ENCODE data around the gene ERCC8. TPM values are rescaled to one million over a fixed set of nuclear protein-coding genes. Genes with fewer than 3 reads are reported as not detected.

ERCC8 gene
- total and polyA plus RNA-seq, 10 of the 15 experiments (the other 5 are each of a cell fraction or from before 2014, with no cell fraction given) = 10.4 to 31.2 (median 16.4) TPM

GRCh38 chr5:60851626-60852025 lies 93.2 kb downstream of the ERCC8 start:
- H3K27ac ChIP-seq (ENCODE audit: control insufficient read depth, insufficient read depth) = no peak overlapping the region
- FAIRE-seq (no peak), DNase-seq (ENCODE audit: low read depth, low spot score) (no peak), ATAC-seq (no peak)
- H2AFZ ChIP-seq (ENCODE audit: control insufficient read depth, low read depth, low read length) = no peak overlapping the region
- H3K4me2 ChIP-seq (ENCODE audit: control insufficient read depth, insufficient read depth) = no peak overlapping the region
- no peak overlapping the region for H3K4me3 ChIP-seq
- BruUV-seq (replicated peaks) = no TSS peak
- no peaks in the 10 kb centered on the region for H3K79me2 ChIP-seq (ENCODE audit: control insufficient read depth, insufficient read depth, low read length)
- ChIA-PET SMC1A (ENCODE audit: uncharacterized antibody, unreplicated experiment) (interaction anchor here (1.0 kb wide), 1 partner anchor 114 kb away, joined by 4 read pairs; no protein-coding TSS in a partner anchor), RAD21 (ENCODE audit: unreplicated experiment) (no interaction called here), POLR2A (no interaction called here), CTCF (no interaction called here)
- H3K36me3 ChIP-seq (ENCODE audit: control insufficient read depth in 2 of 2, insufficient read depth in 2 of 2, low read length in 1 of 2) = no peaks in the 10 kb centered on the region
- intact Hi-C loops (cut with micrococcal nuclease; ENCODE audit: unreplicated experiment) (no loop called here), in situ Hi-C loops (cut with MboI) (no loop called here)
- no peaks in the 10 kb centered on the region for H3K4me1 ChIP-seq (ENCODE audit: control insufficient read depth, insufficient read depth, low read length)
- no peak for TF ChIP-seq CBX5 (IDR thresholded peaks at IDR 0.05; ENCODE audit: low read depth)
- TF ChIP-seq NRF1 (conservative IDR thresholded peaks at IDR 0.05; ENCODE audit: low read depth, low read length) = no peak
- no peak for TF ChIP-seq ESRRA (IDR thresholded peaks at IDR 0.05; ENCODE audit: low read length)
- no peak for TF ChIP-seq RELA (IDR thresholded peaks at IDR 0.05; ENCODE audit: borderline replicate concordance, partially characterized antibody)
- no peak for TF ChIP-seq MTA3 (IDR thresholded peaks at IDR 0.05; ENCODE audit: borderline replicate concordance, low read length)
- no peak for TF ChIP-seq EP300 (IDR thresholded peaks at IDR 0.05; ENCODE audit: borderline replicate concordance in 1 of 2, control insufficient read depth in 1 of 2, low read depth in 2 of 2, low read length in 2 of 2)
- no peak for TF ChIP-seq FOS (IDR thresholded peaks at IDR 0.05; ENCODE audit: borderline replicate concordance, extremely low read depth, insufficient read length)
- no peak for TF ChIP-seq EED (IDR thresholded peaks at IDR 0.05; ENCODE audit: low read depth)
- TF ChIP-seq MLLT1 (IDR thresholded peaks at IDR 0.05) = no peak
- TF ChIP-seq CHD1 (IDR thresholded peaks at IDR 0.05; ENCODE audit: low read depth, low read length) = no peak
- TF ChIP-seq, protein P1, sequence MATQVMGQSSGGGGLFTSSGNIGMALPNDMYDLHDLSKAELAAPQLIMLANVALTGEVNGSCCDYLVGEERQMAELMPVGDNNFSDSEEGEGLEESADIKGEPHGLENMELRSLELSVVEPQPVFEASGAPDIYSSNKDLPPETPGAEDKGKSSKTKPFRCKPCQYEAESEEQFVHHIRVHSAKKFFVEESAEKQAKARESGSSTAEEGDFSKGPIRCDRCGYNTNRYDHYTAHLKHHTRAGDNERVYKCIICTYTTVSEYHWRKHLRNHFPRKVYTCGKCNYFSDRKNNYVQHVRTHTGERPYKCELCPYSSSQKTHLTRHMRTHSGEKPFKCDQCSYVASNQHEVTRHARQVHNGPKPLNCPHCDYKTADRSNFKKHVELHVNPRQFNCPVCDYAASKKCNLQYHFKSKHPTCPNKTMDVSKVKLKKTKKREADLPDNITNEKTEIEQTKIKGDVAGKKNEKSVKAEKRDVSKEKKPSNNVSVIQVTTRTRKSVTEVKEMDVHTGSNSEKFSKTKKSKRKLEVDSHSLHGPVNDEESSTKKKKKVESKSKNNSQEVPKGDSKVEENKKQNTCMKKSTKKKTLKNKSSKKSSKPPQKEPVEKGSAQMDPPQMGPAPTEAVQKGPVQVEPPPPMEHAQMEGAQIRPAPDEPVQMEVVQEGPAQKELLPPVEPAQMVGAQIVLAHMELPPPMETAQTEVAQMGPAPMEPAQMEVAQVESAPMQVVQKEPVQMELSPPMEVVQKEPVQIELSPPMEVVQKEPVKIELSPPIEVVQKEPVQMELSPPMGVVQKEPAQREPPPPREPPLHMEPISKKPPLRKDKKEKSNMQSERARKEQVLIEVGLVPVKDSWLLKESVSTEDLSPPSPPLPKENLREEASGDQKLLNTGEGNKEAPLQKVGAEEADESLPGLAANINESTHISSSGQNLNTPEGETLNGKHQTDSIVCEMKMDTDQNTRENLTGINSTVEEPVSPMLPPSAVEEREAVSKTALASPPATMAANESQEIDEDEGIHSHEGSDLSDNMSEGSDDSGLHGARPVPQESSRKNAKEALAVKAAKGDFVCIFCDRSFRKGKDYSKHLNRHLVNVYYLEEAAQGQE (IDR thresholded peaks at IDR 0.05; ENCODE audit: low read depth, low read length) = no peak
- TF ChIP-seq NR2F1 (conservative IDR thresholded peaks at IDR 0.05) = no peak
- no peak for TF ChIP-seq PAX8 (IDR thresholded peaks at IDR 0.05)
- TF ChIP-seq ZZZ3 (IDR thresholded peaks at IDR 0.05; ENCODE audit: control insufficient read depth, insufficient read length, low read depth) = no peak
- no peaks in the 10 kb centered on the region for H3K27me3 ChIP-seq (replicated peaks in 1 of 2; ENCODE audit: control insufficient read depth in 2 of 2, insufficient read depth in 2 of 2, low read length in 1 of 2)
- H3K9ac ChIP-seq (ENCODE audit: control insufficient read depth, insufficient read depth, low read length) = no peak overlapping the region
- H3K9me3 ChIP-seq (replicated peaks; ENCODE audit: control insufficient read depth, insufficient read depth, low read length) = no peaks in the 10 kb centered on the region
- no peaks in the 10 kb centered on the region for H4K20me1 ChIP-seq (ENCODE audit: control insufficient read depth, insufficient read depth)
